ENCODE results near the gene DGCR2. TPM values are rescaled to one million over a fixed set of nuclear protein-coding genes. Genes with fewer than 3 reads are reported as not detected.

Gene DGCR2
- total and polyA plus RNA-seq, 2 experiments from 2014 or later: 18.5 to 83.0 TPM

GRCh38 chr22:19079691-19080090 lies 42.5 kb downstream of the DGCR2 start:
- Mint-ChIP-seq H3K4me3 (no peak overlapping the region), H3K9me3 (no peaks in the 10 kb centered on the region; the same call in 2 of the 3 replicates), H3K4me1 (no peaks in the 10 kb centered on the region), H3K36me3 (ENCODE audit: low read depth) (peaks cover 15% of the 10 kb centered on the region), H3K27ac (no peak overlapping the region), H3K27me3 (ENCODE audit: insufficient read depth, low read depth, poor library complexity) (peaks cover 3% of the 10 kb centered on the region)
- H3K4me1 ChIP-seq (ENCODE audit: insufficient read depth): no peaks in the 10 kb centered on the region
- ATAC-seq (no peak), DNase-seq (ENCODE audit: low spot score) (no peak)
- H3K4me2 ChIP-seq: no peak overlapping the region
- no peak overlapping the region for H3K27ac ChIP-seq (ENCODE audit: low read depth)
- H3K79me2 ChIP-seq (replicated peaks; ENCODE audit: insufficient read depth): no peaks in the 10 kb centered on the region
- no peaks in the 10 kb centered on the region; the same call in 1 of the 2 replicates for H4K20me1 ChIP-seq (replicated peaks; ENCODE audit: insufficient read depth)
- no peaks in the 10 kb centered on the region for H3K9me2 ChIP-seq (ENCODE audit: insufficient read depth)
- H2AFZ ChIP-seq: no peak overlapping the region
- H3K27me3 ChIP-seq (ENCODE audit: insufficient read depth): no peaks in the 10 kb centered on the region
- no peaks in the 10 kb centered on the region for H3F3A ChIP-seq (replicated peaks; ENCODE audit: low read depth)
- no peak overlapping the region for H3K4me3 ChIP-seq
- H3K36me3 ChIP-seq (ENCODE audit: insufficient read depth): no peaks in the 10 kb centered on the region; the same call in 1 of the 2 replicates
- TF ChIP-seq REST (IDR thresholded peaks at IDR 0.05; ENCODE audit: unreplicated experiment) (no peak), EZH2phosphoT487 (IDR thresholded peaks at IDR 0.05; ENCODE audit: unreplicated experiment) (no peak), STAT1 (IDR thresholded peaks at IDR 0.05; ENCODE audit: unreplicated experiment) (no peak)

GRCh38 chr22:19075404-19075803 lies 46.8 kb downstream of the DGCR2 start:
- H3K4me3 ChIP-seq: no peak overlapping the region
- H3K27ac ChIP-seq (ENCODE audit: low read depth): no peak overlapping the region
- Mint-ChIP-seq H3K9me3 (no peaks in the 10 kb centered on the region), H3K36me3 (ENCODE audit: low read depth) (no peaks in the 10 kb centered on the region), H3K4me3 (no peak overlapping the region), H3K27ac (no peak overlapping the region), H3K4me1 (no peaks in the 10 kb centered on the region; the same call in 2 of the 3 replicates), H3K27me3 (ENCODE audit: insufficient read depth, low read depth, poor library complexity) (peaks cover 2% of the 10 kb centered on the region)
- no peak overlapping the region for H2AFZ ChIP-seq
- H3F3A ChIP-seq (replicated peaks; ENCODE audit: low read depth): no peaks in the 10 kb centered on the region
- H3K27me3 ChIP-seq (ENCODE audit: insufficient read depth): no peaks in the 10 kb centered on the region
- H3K79me2 ChIP-seq (replicated peaks; ENCODE audit: insufficient read depth): peaks cover 15% of the 10 kb centered on the region
- no peak for DNase-seq (ENCODE audit: low spot score)
- H3K36me3 ChIP-seq (ENCODE audit: insufficient read depth): no peaks in the 10 kb centered on the region; the same call in 1 of the 2 replicates
- no peak for ATAC-seq
- no peaks in the 10 kb centered on the region for H3K4me1 ChIP-seq (ENCODE audit: insufficient read depth)
- H3K4me2 ChIP-seq: no peak overlapping the region
- peaks cover 24% of the 10 kb centered on the region for H4K20me1 ChIP-seq (replicated peaks; ENCODE audit: insufficient read depth)
- H3K9me2 ChIP-seq (ENCODE audit: insufficient read depth): no peaks in the 10 kb centered on the region
- TF ChIP-seq ETS1 (IDR thresholded peaks at IDR 0.05) (no peak), JUNB (IDR thresholded peaks at IDR 0.05; ENCODE audit: unreplicated experiment) (no peak), EZH2 (IDR thresholded peaks at IDR 0.05; ENCODE audit: low read depth, unreplicated experiment) (no peak), ZNF331 (CRISPR knock-in tag; IDR thresholded peaks at IDR 0.05; ENCODE audit: low read depth) (no peak), REST (IDR thresholded peaks at IDR 0.05; ENCODE audit: unreplicated experiment) (no peak), NANOG (IDR thresholded peaks at IDR 0.05; ENCODE audit: borderline replicate concordance) (no peak), STAT1 (IDR thresholded peaks at IDR 0.05; ENCODE audit: unreplicated experiment) (no peak), EZH2phosphoT487 (IDR thresholded peaks at IDR 0.05; ENCODE audit: unreplicated experiment) (no peak), POLR2AphosphoS5 (IDR thresholded peaks at IDR 0.05; ENCODE audit: low read depth) (no peak), CREB1 (CRISPR knock-in tag; IDR thresholded peaks at IDR 0.05; ENCODE audit: low read depth) (no peak), ZNF114 (CRISPR knock-in tag; IDR thresholded peaks at IDR 0.05) (no peak), CTCF (conservative IDR thresholded peaks at IDR 0.05; ENCODE audit: low read depth in 2 of 2) (no peak)

Measured in GM23338 (cell line).